H1 (cell line): ENCODE results near the gene ADD1. TPM values are rescaled to one million over a fixed set of nuclear protein-coding genes. Genes with fewer than 3 reads are reported as not detected.
A peak's percentile ranks its signal among the peaks of the same experiment; 100 is the strongest.

Source experiments
- CTCF ChIA-PET: fragments of 300-600 bp; sonication (Branson Sonifier 250); formaldehyde crosslinking; loops from one replicate; lab custom pipeline; 2021; ENCODE audit not compliant: partially characterized antibody; lab: Charles Lee
- POLR2A ChIA-PET: fragments of 300-600 bp; sonication (Branson Sonifier 250); formaldehyde crosslinking; loops from one replicate; lab custom pipeline; 2021; ENCODE audit warnings: inconsistent platforms; ENCODE audit not compliant: partially characterized antibody; lab: Charles Lee
- DNase-seq, 2 experiments: peaks; one replicate each; pipeline versions ENCODE4 v3.0.0 to v3.0.0-alpha.2; 2010 to 2022; ENCODE audit warnings: low spot score in 2 of 2, low read depth in 1 of 2, mixed read lengths in 1 of 2
- FAIRE-seq: peaks from 2 replicates; lab custom pipeline; 2011; peaks lifted over from hg19 to GRCh38; lab: Jason Lieb, UNC
- H2AFZ ChIP-seq: 2 replicates; pipeline ENCODE4 v1.8.1; 2012; ENCODE audit warnings: low read length, inconsistent platforms
- H2AK5ac ChIP-seq: 2 replicates; pipeline ENCODE4 v1.6.1; 2013; ENCODE audit warnings: low read depth, low read length
- H2BK120ac ChIP-seq: replicated peaks from 2 replicates; pipeline ENCODE3; 2013; ENCODE audit warnings: low read depth, low read length, inconsistent platforms
- H2BK12ac ChIP-seq: 2 replicates; pipeline ENCODE4 v1.6.1; 2013; ENCODE audit warnings: low read depth, low read length
- H2BK15ac ChIP-seq: 2 replicates; pipeline ENCODE4 v1.6.1; 2013; ENCODE audit warnings: low read length
- H2BK20ac ChIP-seq: 2 replicates; pipeline ENCODE4 v1.6.1; 2013; ENCODE audit warnings: low read length
- H2BK5ac ChIP-seq: 2 replicates; pipeline ENCODE4 v1.6.1; 2013; ENCODE audit warnings: low read depth, low read length
- H3K14ac ChIP-seq: 2 replicates; pipeline ENCODE4 v1.6.1; 2013; ENCODE audit warnings: inconsistent platforms; ENCODE audit not compliant: insufficient read length
- H3K18ac ChIP-seq: 2 replicates; pipeline ENCODE4 v1.6.1; 2013; ENCODE audit warnings: low read length; ENCODE audit errors: extremely low read depth
- H3K23ac ChIP-seq: 2 replicates; pipeline ENCODE4 v1.6.1; 2013; ENCODE audit warnings: inconsistent platforms; ENCODE audit not compliant: insufficient read length
- H3K23me2 ChIP-seq: 2 replicates; pipeline ENCODE4 v1.6.1; 2013; ENCODE audit warnings: low read depth, low read length
- H3K27ac ChIP-seq: 2 replicates; pipeline ENCODE4 v1.6.1; 2011; ENCODE audit warnings: low read depth, low read length, inconsistent platforms
- H3K27me3 ChIP-seq, 4 experiments: replicated peaks in 1 of 4; 1 replicate in 1 of 4; 2 replicates in 3 of 4; pipeline versions ENCODE4 v1.6.1 to v1.8.1; 2011 to 2013; ENCODE audit warnings: low read length in 3 of 4, mild to moderate bottlenecking in 3 of 4, inconsistent platforms in 2 of 4, mixed read lengths in 2 of 4, moderate library complexity in 1 of 4; ENCODE audit not compliant: control insufficient read depth in 3 of 4, insufficient read depth in 3 of 4; ENCODE audit errors: extremely low read depth in 1 of 4
- H3K36me3 ChIP-seq, 4 experiments: 2 replicates each; pipeline versions ENCODE4 v1.6.1 to v1.8.1; 2011 to 2013; ENCODE audit warnings: mild to moderate bottlenecking in 4 of 4, low read length in 3 of 4, moderate library complexity in 2 of 4, control low read depth in 1 of 4, inconsistent platforms in 1 of 4; ENCODE audit not compliant: insufficient read depth in 4 of 4, control insufficient read depth in 2 of 4
- H3K4ac ChIP-seq: replicated peaks from 2 replicates; pipeline ENCODE3; 2013; ENCODE audit warnings: low read length, low read depth, mixed read lengths, inconsistent platforms; ENCODE audit not compliant: insufficient read length
- H3K4me1 ChIP-seq, 4 experiments: replicated peaks in 1 of 4; 1 replicate in 1 of 4; 2 replicates in 3 of 4; pipeline versions ENCODE4 v1.6.1 to v1.8.1; 2011 to 2013; ENCODE audit warnings: low read length in 3 of 4, inconsistent platforms in 2 of 4, mixed read lengths in 1 of 4; ENCODE audit not compliant: insufficient read depth in 4 of 4, control insufficient read depth in 3 of 4
- H3K4me2 ChIP-seq, 2 experiments: 2 replicates each; pipeline versions ENCODE4 v1.6.1 to v1.8.1; 2011 to 2013; ENCODE audit warnings: low read depth in 2 of 2, low read length in 2 of 2, control low read depth in 1 of 2, inconsistent platforms in 1 of 2, mild to moderate bottlenecking in 1 of 2; ENCODE audit not compliant: insufficient read depth in 1 of 2
- H3K4me3 ChIP-seq, 4 experiments: fragments of 200-600, 300-600 bp in 1 of 4; sonication (generic), shearing (Covaris generic), sonication (Bioruptor Twin) in 1 of 4; 2 replicates each; pipeline versions ENCODE4 v1.5.1 to v1.8.1; 2011 to 2016; ENCODE audit warnings: low read length in 4 of 4, low read depth in 3 of 4, control low read depth in 2 of 4, inconsistent platforms in 2 of 4, mild to moderate bottlenecking in 2 of 4, mixed read lengths in 1 of 4, moderate library complexity in 1 of 4; ENCODE audit not compliant: insufficient read depth in 2 of 4; ENCODE audit errors: extremely low read depth in 1 of 4
- H3K56ac ChIP-seq: replicated peaks from 2 replicates; pipeline ENCODE3; 2013; ENCODE audit warnings: low read depth, mild to moderate bottlenecking, mixed read lengths, low read length, inconsistent platforms; ENCODE audit not compliant: insufficient read length
- H3K79me1 ChIP-seq: 2 replicates; pipeline ENCODE4 v1.6.1; 2013; ENCODE audit warnings: low read depth, low read length, control low read depth
- H3K79me2 ChIP-seq, 2 experiments: 2 replicates each; pipeline versions ENCODE4 v1.6.1 to v1.8.1; 2012 to 2013; ENCODE audit warnings: low read length in 2 of 2, mild to moderate bottlenecking in 2 of 2, inconsistent platforms in 1 of 2; ENCODE audit not compliant: insufficient read depth in 2 of 2, control insufficient read depth in 1 of 2
- H3K9ac ChIP-seq, 4 experiments: replicated peaks in 1 of 4; 1 replicate in 1 of 4; 2 replicates in 3 of 4; pipeline versions ENCODE4 v1.6.1 to v1.8.1; 2011 to 2013; ENCODE audit warnings: low read depth in 3 of 4, low read length in 3 of 4, control low read depth in 2 of 4, mild to moderate bottlenecking in 2 of 4, moderate library complexity in 2 of 4, inconsistent platforms in 1 of 4; ENCODE audit errors: extremely low read depth in 1 of 4
- H3K9me3 ChIP-seq, 2 experiments: 2 replicates each; pipeline versions ENCODE4 v1.6.1 to v1.8.1; 2012 to 2013; ENCODE audit warnings: mild to moderate bottlenecking in 2 of 2, moderate library complexity in 2 of 2, control low read depth in 1 of 2, inconsistent platforms in 1 of 2, low read depth in 1 of 2, low read length in 1 of 2, mixed read lengths in 1 of 2; ENCODE audit not compliant: insufficient read depth in 2 of 2
- H4K20me1 ChIP-seq, 2 experiments: replicated peaks in 1 of 2; 2 replicates each; pipeline versions ENCODE3 to v1.8.1; 2011 to 2013; ENCODE audit warnings: inconsistent platforms in 2 of 2, low read length in 2 of 2, mild to moderate bottlenecking in 1 of 2; ENCODE audit not compliant: insufficient read depth in 2 of 2, control insufficient read depth in 1 of 2
- H4K5ac ChIP-seq: 2 replicates; pipeline ENCODE4 v1.6.1; 2013; ENCODE audit warnings: low read length, low read depth, mixed read lengths, inconsistent platforms; ENCODE audit not compliant: insufficient read length
- H4K8ac ChIP-seq: 2 replicates; pipeline ENCODE4 v1.8.0; 2013; ENCODE audit warnings: mild to moderate bottlenecking, moderate library complexity, low read length, inconsistent platforms; ENCODE audit not compliant: insufficient read depth; ENCODE audit errors: extremely low read depth
- H4K91ac ChIP-seq: replicated peaks from 2 replicates; pipeline ENCODE3; 2013; ENCODE audit warnings: low read length, mixed read lengths, inconsistent platforms; ENCODE audit not compliant: insufficient read length
- PHF8 ChIP-seq: fragments of 200-600 bp; sonication (generic); conservative IDR thresholded peaks from 2 replicates; pipeline ENCODE4 v1.7.1; 2012; ENCODE audit warnings: low read depth, mild to moderate bottlenecking, inconsistent platforms, low read length, moderate library complexity
- POLR2A ChIP-seq, 2 experiments: IDR thresholded peaks; 1 replicate in 1 of 2; 2 replicates in 1 of 2; pipeline ENCODE4 v1.6.1; 2011; ENCODE audit warnings: low read depth in 2 of 2, low read length in 2 of 2, mild to moderate bottlenecking in 2 of 2; ENCODE audit errors: control extremely low read depth in 1 of 2
- POLR2AphosphoS5 ChIP-seq: IDR thresholded peaks from 2 replicates; pipeline ENCODE4 v1.6.1; 2011; ENCODE audit warnings: low read depth, low read length
- RBBP5 ChIP-seq: IDR thresholded peaks from 2 replicates; pipeline ENCODE4 v1.7.1; 2012; ENCODE audit warnings: low read depth, mild to moderate bottlenecking, inconsistent platforms, low read length, moderate library complexity, borderline replicate concordance
- TAF1 ChIP-seq: IDR thresholded peaks from 2 replicates; pipeline ENCODE4 v1.6.1; 2011; ENCODE audit warnings: mild to moderate bottlenecking, low read depth, low read length
- WGBS, 2 experiments: shearing (Covaris generic) in 1 of 2; methylation state at CpG; one replicate each; pipeline versions ENCODE4 v1.1.6 to v1.1.7; 2013 to 2015; ENCODE audit warnings: low lambda C conversion rate in 2 of 2, mixed read lengths in 2 of 2, inconsistent platforms in 1 of 2, low coverage in 1 of 2, missing lambda C conversion rate in 1 of 2; ENCODE audit not compliant: insufficient replicate concordance in 2 of 2, insufficient coverage in 1 of 2, insufficient read length in 1 of 2; ENCODE audit errors: extremely low coverage in 1 of 2, missing lambda C conversion rate in 1 of 2; 5-methylcytosine and 5-hydroxymethylcytosine counted together
- polyA plus RNA-seq, 7 experiments: library from polyadenylated mRNA; depleted of rRNA in 3 of 7; stranded (reverse) in 5 of 7; unstranded in 2 of 7; fragments of >200 nt in 5 of 7; fragments of 200-250 nt in 2 of 7; gene quantifications; 1 replicate in 5 of 7; 2 replicates in 1 of 7; 4 replicates in 1 of 7; pipeline versions ENCODE4 v1.2.1 to v1.2.3, GENCODE V29; 2011 to 2013; ENCODE audit warnings: missing spikeins in 2 of 7, mixed read lengths in 2 of 7
- total RNA-seq: library from RNA; stranded (reverse); fragmentation: NEBNext Ultra II Directional; extraction: Animal tissue kit (Norgen Biotek cat#: 25700); gene quantifications from 2 replicates; pipeline ENCODE4 v1.2.1, GENCODE V29; 2021

ADD1 gene
- total and polyA plus RNA-seq, 2 of the 8 experiments (the other 6 are each of a cell fraction or from before 2014, with no cell fraction given), result 113 to 143 TPM

DNA sequence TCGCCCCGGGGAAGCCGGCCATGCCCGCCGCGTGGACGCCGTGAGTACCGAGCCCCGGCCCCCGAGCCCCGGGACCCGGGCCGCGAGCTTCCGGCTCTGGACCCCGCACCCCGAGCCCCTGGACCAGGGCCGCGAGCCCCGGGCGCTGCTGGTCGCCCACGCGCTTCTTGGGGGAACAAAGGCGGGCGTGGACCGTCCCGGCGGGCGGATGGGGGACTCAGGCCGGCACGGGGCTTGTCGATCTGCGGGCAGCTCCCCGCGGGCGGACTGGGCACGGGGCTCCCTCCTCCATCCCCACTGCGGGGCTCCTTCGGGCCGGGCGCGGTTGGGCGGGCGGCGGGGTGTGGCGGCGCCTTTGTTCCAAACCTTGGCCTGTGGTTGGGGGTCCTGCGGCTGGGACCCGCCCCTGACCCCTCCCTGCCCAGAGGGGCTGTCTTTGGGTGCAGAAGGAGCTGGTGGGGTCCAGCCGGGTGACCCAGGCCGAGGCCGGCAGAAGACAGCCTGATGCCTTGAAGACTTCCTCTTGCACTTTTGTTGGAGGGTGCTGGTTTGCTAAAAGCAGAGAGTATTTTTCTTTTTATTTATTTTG is 25.2 kb upstream of the ADD1 start:
- Histone ChIP-seq H3K4me3 (peak overlapping the region; percentile 44 to 89 (median 58)), H4K5ac (no peak overlapping the region), H4K8ac (peak overlapping the region; percentile 96), H2AK5ac (no peak overlapping the region), H3K23me2 (peaks cover 3% of the 10 kb centered on the region; the same call in 1 of the 2 replicates), H3K27me3 (peaks cover 0 to 7% (median 0%) of the 10 kb centered on the region in 4 experiments; a peak in 2 of 7 replicates), H3K23ac (no peak overlapping the region), H3K79me2 (peaks cover 0 to 9% of the 10 kb centered on the region in 2 experiments; a peak in 1 of 4 replicates), H3K56ac (peak overlapping the region; percentile 59), H3K4ac (no peak overlapping the region), H4K91ac (no peak overlapping the region), H3K36me3 (peaks cover 0 to 14% (median 5%) of the 10 kb centered on the region in 4 experiments; a peak in 2 of 8 replicates), H2AFZ (no peak overlapping the region; the same call in 1 of the 2 replicates), H2BK12ac (no peak overlapping the region), H3K14ac (no peak overlapping the region), H3K9ac (peak overlapping the region; percentile 30 to 86 (median 76); a peak in 6 of 7 replicates), H2BK15ac (no peak overlapping the region), H4K20me1 (peaks cover 0 to 10% of the 10 kb centered on the region in 2 experiments), H3K18ac (peak overlapping the region; percentile 9; the same call in 1 of the 2 replicates), H3K4me1 (peaks cover 0 to 14% (median 9%) of the 10 kb centered on the region in 4 experiments; a peak in 5 of 7 replicates), H3K4me2 (peak overlapping the region; percentile 64 to 78), H3K79me1 (peaks cover 11% of the 10 kb centered on the region), H2BK5ac (no peak overlapping the region), H2BK20ac (no peak overlapping the region), H2BK120ac (no peak overlapping the region), H3K9me3 (no peaks in the 10 kb centered on the region), H3K27ac (peak overlapping the region; percentile 45; the same call in 1 of the 2 replicates)
- no peak for FAIRE-seq
- CTCF ChIA-PET, result interaction anchor here (0.8 to 2.4 kb wide), 7 partner anchors 12 to 136 kb away, joined by 3 to 6 read pairs (median 4); no protein-coding TSS in a partner anchor
- POLR2A ChIA-PET, result interaction anchor here (0.7 to 6.0 kb wide), 22 partner anchors 10 to 168 kb away, joined by 3 to 75 read pairs (median 5); partner anchors contain the start of genes ADD1 and TNIP2
- peak in 1 of 2 experiments; percentile 80 for DNase-seq
- no peak for TF ChIP-seq POLR2AphosphoS5
- peak; percentile 17 for TF ChIP-seq TAF1
- peak; percentile 35; the same call in 1 of the 2 replicates for TF ChIP-seq RBBP5
- peak in 1 of 2 experiments; percentile 52; a peak in 2 of 3 replicates for TF ChIP-seq POLR2A (IDR thresholded peaks at IDR 0.05; ENCODE audit: control extremely low read depth in 1 of 2, low read depth in 2 of 2, low read length in 2 of 2)
- peak; percentile 70 for TF ChIP-seq PHF8
- WGBS, 2 experiments, result 3% methylated on average over 27 of the region's 54 CpGs; no CpG with 5 or more reads in 1 of the 2 experiments
